Stimulated activated CD4-positive, alpha-beta T cell treated with anti-CD3 and anti-CD28 coated beads, Interleukin-2, amount 100 ng/mL, for 48 hours (primary cell): Measurements from ENCODE around the gene SP6.

Experiments
- DNase-seq, 2 donors: peaks; one replicate each; pipeline ENCODE4 v3.0.0-alpha.2; 2020

The SP6 gene

GRCh38 chr17:47810200-47810821 lies 40.7 kb downstream of the SP6 start:
- no peak for DNase-seq

- no peak for DNase-seq
Observed at GRCh38 chr17:47808830-47809480, 42.0 kb downstream of the SP6 start.

GRCh38 chr17:47808036-47808829 lies 42.7 kb downstream of the SP6 start:
- DNase-seq: no peak

GRCh38 chr17:47807421-47807820 lies 43.5 kb downstream of the SP6 start:
- no peak for DNase-seq

GRCh38 chr17:47806913-47807255 lies 44.1 kb downstream of the SP6 start:
- no peak for DNase-seq

GRCh38 chr17:47806026-47806912 lies 44.7 kb downstream of the SP6 start:
- no peak for DNase-seq

GRCh38 chr17:47804461-47804860 lies 46.5 kb downstream of the SP6 start:
- DNase-seq: no peak

GRCh38 chr17:47803751-47804150 lies 47.2 kb downstream of the SP6 start:
- DNase-seq: no peak

GRCh38 chr17:47803201-47803600 lies 47.8 kb downstream of the SP6 start:
- no peak for DNase-seq

- DNase-seq: peak; percentile 47 to 50
Observed at GRCh38 chr17:47802341-47803022, 48.5 kb downstream of the SP6 start.

- DNase-seq: no peak
Observed at GRCh38 chr17:47801906-47802305, 49.1 kb downstream of the SP6 start.

- DNase-seq: no peak
Observed at GRCh38 chr17:47801176-47801765, 49.7 kb downstream of the SP6 start.

GRCh38 chr17:47800686-47801085 lies 50.3 kb downstream of the SP6 start:
- DNase-seq: no peak

GRCh38 chr17:47797797-47798196 lies 53.2 kb downstream of the SP6 start:
- no peak for DNase-seq
